BE2C (cell line): Measurements from ENCODE around the gene HMGB2.

Experiments
- DNase-seq: peaks from one replicate; pipeline ENCODE4 v3.0.0-alpha.2; 2020
- H3K27me3 ChIP-seq: fragments of 250-450 bp; sonication (Bioruptor Pico); 2 replicates; pipeline ENCODE4 v1.5.1; 2020; ENCODE audit warnings: mild to moderate bottlenecking
- H3K36me3 ChIP-seq: fragments of 250-450 bp; sonication (Bioruptor Pico); 2 replicates; pipeline ENCODE4 v1.5.1; 2020; ENCODE audit warnings: mild to moderate bottlenecking
- H3K4me1 ChIP-seq: fragments of 250-450 bp; sonication (Bioruptor Pico); 2 replicates; pipeline ENCODE4 v1.5.1; 2020
- H3K4me3 ChIP-seq: 2 replicates; pipeline ENCODE4 v1.5.1; 2011; ENCODE audit warnings: low read depth, low read length
- H3K9me3 ChIP-seq: fragments of 250-450 bp; sonication (Bioruptor Pico); 2 replicates; pipeline ENCODE4 v1.5.1; 2020
- TF ChIP-seq, protein P1 (sequence below): IDR thresholded peaks from 2 replicates; pipeline ENCODE4 v1.5.1; 2012; ENCODE audit warnings: mild to moderate bottlenecking, low read depth, low read length

HMGB2 gene

GRCh38 chr4:173345648-173346047 is 11.5 kb upstream of the HMGB2 start:
- Histone ChIP-seq H3K27me3 (no peaks in the 10 kb centered on the region), H3K9me3 (no peaks in the 10 kb centered on the region), H3K4me3 (no peak overlapping the region), H3K4me1 (peaks cover 5% of the 10 kb centered on the region), H3K36me3 (no peaks in the 10 kb centered on the region; the same call in 1 of the 2 replicates)
- no peak for DNase-seq
- TF ChIP-seq, protein P1, sequence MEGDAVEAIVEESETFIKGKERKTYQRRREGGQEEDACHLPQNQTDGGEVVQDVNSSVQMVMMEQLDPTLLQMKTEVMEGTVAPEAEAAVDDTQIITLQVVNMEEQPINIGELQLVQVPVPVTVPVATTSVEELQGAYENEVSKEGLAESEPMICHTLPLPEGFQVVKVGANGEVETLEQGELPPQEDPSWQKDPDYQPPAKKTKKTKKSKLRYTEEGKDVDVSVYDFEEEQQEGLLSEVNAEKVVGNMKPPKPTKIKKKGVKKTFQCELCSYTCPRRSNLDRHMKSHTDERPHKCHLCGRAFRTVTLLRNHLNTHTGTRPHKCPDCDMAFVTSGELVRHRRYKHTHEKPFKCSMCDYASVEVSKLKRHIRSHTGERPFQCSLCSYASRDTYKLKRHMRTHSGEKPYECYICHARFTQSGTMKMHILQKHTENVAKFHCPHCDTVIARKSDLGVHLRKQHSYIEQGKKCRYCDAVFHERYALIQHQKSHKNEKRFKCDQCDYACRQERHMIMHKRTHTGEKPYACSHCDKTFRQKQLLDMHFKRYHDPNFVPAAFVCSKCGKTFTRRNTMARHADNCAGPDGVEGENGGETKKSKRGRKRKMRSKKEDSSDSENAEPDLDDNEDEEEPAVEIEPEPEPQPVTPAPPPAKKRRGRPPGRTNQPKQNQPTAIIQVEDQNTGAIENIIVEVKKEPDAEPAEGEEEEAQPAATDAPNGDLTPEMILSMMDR = no peak

DNA sequence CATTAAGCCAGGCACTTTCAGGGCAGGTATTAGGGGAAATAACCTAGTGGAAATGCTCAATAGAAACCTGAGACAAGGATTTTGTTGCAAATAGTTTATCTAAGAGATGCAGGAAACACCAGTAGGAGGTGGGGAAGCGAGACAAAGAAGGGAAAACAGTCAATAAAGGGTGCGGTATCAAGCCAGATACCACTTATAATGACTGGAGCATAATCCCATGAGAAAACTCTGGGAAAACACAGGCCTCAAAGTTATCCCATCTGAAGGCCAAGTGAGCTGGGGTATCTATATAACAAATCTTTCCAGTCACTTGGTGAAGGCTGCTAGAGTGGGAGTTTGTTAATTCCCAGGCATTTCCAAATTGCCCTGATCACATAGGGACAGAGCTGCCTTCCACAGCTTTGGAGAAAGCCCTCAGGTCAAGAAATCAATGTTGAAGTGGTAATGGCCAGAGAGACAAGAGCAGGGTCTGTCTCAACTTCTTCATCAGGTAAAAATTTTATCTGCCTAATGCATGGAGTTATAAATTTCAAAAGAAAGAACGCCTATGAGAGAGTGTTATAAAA is 9.8 kb upstream of the HMGB2 start:
- no peak for DNase-seq
- H3K4me3 ChIP-seq = no peak overlapping the region
- H3K9me3 ChIP-seq = no peaks in the 10 kb centered on the region
- no peaks in the 10 kb centered on the region for H3K27me3 ChIP-seq
- no peaks in the 10 kb centered on the region; the same call in 1 of the 2 replicates for H3K36me3 ChIP-seq
- TF ChIP-seq, protein P1 = no peak
- peaks cover 5% of the 10 kb centered on the region for H3K4me1 ChIP-seq

GRCh38 chr4:173337463-173337862 is 3.3 kb upstream of the HMGB2 start:
- H3K36me3 ChIP-seq = peaks cover 13% of the 10 kb centered on the region
- no peaks in the 10 kb centered on the region for H3K9me3 ChIP-seq
- no peak overlapping the region for H3K4me3 ChIP-seq
- DNase-seq = no peak
- TF ChIP-seq, protein P1 = no peak
- H3K27me3 ChIP-seq = no peaks in the 10 kb centered on the region
- H3K4me1 ChIP-seq = no peaks in the 10 kb centered on the region

GRCh38 chr4:173334891-173335752 is 964 bp upstream of the HMGB2 start:
- Histone ChIP-seq H3K27me3 (no peaks in the 10 kb centered on the region), H3K9me3 (no peaks in the 10 kb centered on the region), H3K4me1 (no peaks in the 10 kb centered on the region), H3K4me3 (peak overlapping the region; percentile 85), H3K36me3 (peaks cover 34% of the 10 kb centered on the region)
- peak; percentile 86 for DNase-seq
- TF ChIP-seq, protein P1 = no peak

DNA sequence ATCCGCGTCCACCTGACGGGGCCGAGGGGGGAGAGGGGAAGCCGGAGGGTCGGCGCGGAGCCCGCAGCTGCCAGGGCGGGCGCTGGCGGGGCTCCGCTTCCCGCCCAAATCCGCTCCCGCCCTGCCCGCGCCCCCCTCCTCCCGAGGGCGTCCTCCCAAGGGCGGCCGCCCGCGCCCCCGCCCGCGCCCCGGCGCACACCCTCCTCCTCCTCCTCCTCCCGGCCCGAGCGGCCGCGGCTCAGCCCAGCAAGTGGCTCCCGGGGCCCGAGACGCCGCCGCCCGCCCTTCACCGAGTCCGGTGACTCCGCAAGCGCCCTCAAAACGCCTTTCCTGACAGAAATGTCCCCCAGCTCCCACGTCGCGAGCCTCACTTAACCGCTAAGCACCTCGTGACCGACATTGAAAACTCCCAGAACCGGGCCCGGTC is 487 bp downstream of the HMGB2 start:
- no peaks in the 10 kb centered on the region for H3K9me3 ChIP-seq
- H3K36me3 ChIP-seq = peaks cover 49% of the 10 kb centered on the region
- H3K27me3 ChIP-seq = no peaks in the 10 kb centered on the region
- H3K4me3 ChIP-seq = peak overlapping the region; percentile 80
- no peaks in the 10 kb centered on the region for H3K4me1 ChIP-seq
- TF ChIP-seq, protein P1 = no peak
- peak; percentile 58 for DNase-seq
